ENCODE measurements around the gene ATL2.

GRCh38 chr2:38322224-38322914 is 54.7 kb downstream of the ATL2 start:
- no peak for TF ChIP-seq CTCF (IDR thresholded peaks at IDR 0.05)
- no peak for TF ChIP-seq EZH2 (IDR thresholded peaks at IDR 0.05; ENCODE audit: borderline replicate concordance, insufficient read depth, low read depth, low read length, poor library complexity, severe bottlenecking)
